ENCODE measurements around the gene FAM114A2. TPM values are rescaled to one million over a fixed set of nuclear protein-coding genes. Genes with fewer than 3 reads are reported as not detected.

The FAM114A2 gene
- total RNA-seq, 1 experiment from 2014 or later, result 19.8 TPM

- CTCF ChIA-PET, result no interaction called here
Measured at GRCh38 chr5:154078272-154078671, 39.6 kb upstream of the FAM114A2 start.

GRCh38 chr5:154077696-154078095 lies 39.0 kb upstream of the FAM114A2 start:
- peak overlapping the region; percentile 0; the same call in 1 of the 2 replicates for H3K4me2 ChIP-seq (ENCODE audit: low read length)
- DNase-seq (ENCODE audit: low read depth, low spot score) (no peak), ATAC-seq (peak; percentile 44)
- H3K4me1 ChIP-seq (ENCODE audit: control insufficient read depth in 1 of 2, insufficient read depth in 2 of 2, low read length in 2 of 2), result peaks cover 0 to 11% of the 10 kb centered on the region in 2 experiments; a peak in 2 of 4 replicates
- H2AFZ ChIP-seq (ENCODE audit: low read depth, low read length, poor library complexity, severe bottlenecking), result no peak overlapping the region
- H3K9me2 ChIP-seq (ENCODE audit: insufficient read depth), result no peaks in the 10 kb centered on the region
- no TSS peak for BruUV-seq (replicated peaks)
- H3K9me3 ChIP-seq (ENCODE audit: control insufficient read depth in 1 of 2, insufficient read depth in 1 of 2, low read depth in 1 of 2, low read length in 2 of 2), result no peaks in the 10 kb centered on the region
- H3K27ac ChIP-seq (ENCODE audit: low read depth, low read length), result no peak overlapping the region
- ChIA-PET CTCF (no interaction called here), POLR2A (no interaction called here), RAD21 (ENCODE audit: low non-redundant PET in 1 of 2, low total read pairs in 2 of 2, uncharacterized antibody in 2 of 2, unreplicated experiment in 2 of 2) (no interaction called here)
- H3K79me2 ChIP-seq (ENCODE audit: insufficient read depth, low read length), result no peaks in the 10 kb centered on the region
- H3K9ac ChIP-seq (ENCODE audit: low read length), result no peak overlapping the region
- no peak overlapping the region for H3K4me3 ChIP-seq (replicated peaks in 1 of 2; ENCODE audit: low read depth in 1 of 2, low read length in 2 of 2)
- H3K36me3 ChIP-seq (ENCODE audit: control insufficient read depth in 1 of 2, insufficient read depth in 2 of 2, low read length in 2 of 2), result no peaks in the 10 kb centered on the region
- H3K27me3 ChIP-seq (ENCODE audit: insufficient read depth, low read length), result no peaks in the 10 kb centered on the region
- intact Hi-C loops (cut with micrococcal nuclease), result no loop called here
- H4K20me1 ChIP-seq (ENCODE audit: insufficient read depth), result no peaks in the 10 kb centered on the region
- no peak for TF ChIP-seq JUND (IDR thresholded peaks at IDR 0.05)
- TF ChIP-seq ZBTB33 (IDR thresholded peaks at IDR 0.05; ENCODE audit: extremely low read depth, insufficient replicate concordance, low read length), result no peak
- no peak for TF ChIP-seq ELF1 (IDR thresholded peaks at IDR 0.05; ENCODE audit: borderline replicate concordance, low read depth)
- TF ChIP-seq MAX (IDR thresholded peaks at IDR 0.05), result no peak
- no peak for TF ChIP-seq SP1 (IDR thresholded peaks at IDR 0.05; ENCODE audit: low read depth)
- TF ChIP-seq EZH2phosphoT487 (IDR thresholded peaks at IDR 0.05; ENCODE audit: borderline replicate concordance), result no peak
- no peak for TF ChIP-seq POLR2AphosphoS5 (IDR thresholded peaks at IDR 0.05; ENCODE audit: low read depth, low read length)
- TF ChIP-seq EZH2 (IDR thresholded peaks at IDR 0.05), result no peak
- no peak for TF ChIP-seq SIN3A (IDR thresholded peaks at IDR 0.05; ENCODE audit: low read depth)
- no peak for TF ChIP-seq POLR2A (IDR thresholded peaks at IDR 0.05; ENCODE audit: borderline replicate concordance, extremely low read depth, insufficient read depth, insufficient read length)
- TF ChIP-seq CEBPB (IDR thresholded peaks at IDR 0.05; ENCODE audit: low read depth), result no peak

More at GRCh38 chr5:154078272-154078671, 39.6 kb upstream of the FAM114A2 start:
- intact Hi-C loops (cut with micrococcal nuclease), result no loop called here
- Histone ChIP-seq H3K36me3 (ENCODE audit: control insufficient read depth in 1 of 2, insufficient read depth in 2 of 2, low read length in 2 of 2) (no peaks in the 10 kb centered on the region), H3K9me2 (ENCODE audit: insufficient read depth) (no peaks in the 10 kb centered on the region), H3K9me3 (ENCODE audit: control insufficient read depth in 1 of 2, insufficient read depth in 1 of 2, low read depth in 1 of 2, low read length in 2 of 2) (no peaks in the 10 kb centered on the region), H3K79me2 (ENCODE audit: insufficient read depth, low read length) (no peaks in the 10 kb centered on the region), H3K27me3 (ENCODE audit: insufficient read depth, low read length) (no peaks in the 10 kb centered on the region), H4K20me1 (ENCODE audit: insufficient read depth) (no peaks in the 10 kb centered on the region), H3K4me1 (ENCODE audit: control insufficient read depth in 1 of 2, insufficient read depth in 2 of 2, low read length in 2 of 2) (peaks cover 0 to 11% of the 10 kb centered on the region in 2 experiments; a peak in 2 of 4 replicates), H3K4me3 (replicated peaks in 1 of 2; ENCODE audit: low read depth in 1 of 2, low read length in 2 of 2) (no peak overlapping the region), H2AFZ (ENCODE audit: low read depth, low read length, poor library complexity, severe bottlenecking) (no peak overlapping the region), H3K9ac (ENCODE audit: low read length) (no peak overlapping the region), H3K4me2 (ENCODE audit: low read length) (no peak overlapping the region), H3K27ac (ENCODE audit: low read depth, low read length) (no peak overlapping the region)
- DNase-seq (ENCODE audit: low read depth, low spot score), result no peak
- ATAC-seq, result no peak
- no TSS peak for BruUV-seq (replicated peaks)
- ChIA-PET RAD21 (ENCODE audit: low non-redundant PET in 1 of 2, low total read pairs in 2 of 2, uncharacterized antibody in 2 of 2, unreplicated experiment in 2 of 2) (no interaction called here), POLR2A (no interaction called here)
- TF ChIP-seq TCF7L2 (IDR thresholded peaks at IDR 0.05; ENCODE audit: borderline replicate concordance, extremely low read depth, insufficient read depth, insufficient read length) (no peak), CEBPB (IDR thresholded peaks at IDR 0.05; ENCODE audit: low read depth) (no peak), FOSL1 (IDR thresholded peaks at IDR 0.05; ENCODE audit: low read depth) (no peak), SIN3A (IDR thresholded peaks at IDR 0.05; ENCODE audit: low read depth) (no peak), ZBTB33 (IDR thresholded peaks at IDR 0.05; ENCODE audit: extremely low read depth, insufficient replicate concordance, low read length) (no peak), CBX3 (IDR thresholded peaks at IDR 0.05; ENCODE audit: low read depth) (no peak), JUND (IDR thresholded peaks at IDR 0.05) (no peak), EZH2 (IDR thresholded peaks at IDR 0.05) (no peak)
